ENCODE results near the gene MCAM. TPM values are rescaled to one million over a fixed set of nuclear protein-coding genes. Genes with fewer than 3 reads are reported as not detected.

MCAM gene
- total and polyA plus RNA-seq, 2 of the 8 experiments (the other 6 are each of a cell fraction or from before 2014, with no cell fraction given): 22.4 to 32.2 TPM

DNA sequence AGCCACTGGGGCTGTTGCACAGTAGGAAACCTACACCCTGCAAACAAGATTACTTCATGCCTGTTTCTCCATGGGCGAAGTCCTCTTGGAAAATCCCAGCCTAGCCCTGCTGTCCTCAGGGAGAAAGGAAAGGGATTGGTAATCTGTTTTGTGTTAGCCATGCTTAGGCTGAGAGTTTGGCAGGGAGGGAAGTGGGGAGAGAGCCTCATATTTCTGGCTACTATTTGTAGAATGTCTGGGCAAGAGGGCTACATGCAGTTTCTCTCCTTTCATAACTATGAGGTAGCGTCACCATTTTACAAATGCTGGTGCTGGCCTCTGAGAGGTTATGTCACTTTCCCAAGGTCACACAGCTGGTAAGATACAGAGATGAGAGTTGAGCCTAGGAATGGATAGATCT, 30.3 kb upstream of the MCAM start:
- FAIRE-seq (no peak), DNase-seq (ENCODE audit: low read depth in 1 of 2, low spot score in 2 of 2) (no peak)
- Histone ChIP-seq H3K4me2 (ENCODE audit: insufficient read depth in 1 of 2, low read depth in 2 of 2, low read length in 2 of 2) (no peak overlapping the region), H4K91ac (replicated peaks; ENCODE audit: insufficient read length, low read length) (no peak overlapping the region), H4K8ac (ENCODE audit: extremely low read depth, insufficient read depth, low read length) (no peak overlapping the region), H2AK5ac (ENCODE audit: low read depth, low read length) (no peak overlapping the region), H2BK5ac (ENCODE audit: low read depth, low read length) (no peak overlapping the region), H4K5ac (ENCODE audit: insufficient read length, low read depth, low read length) (no peak overlapping the region), H3K79me1 (ENCODE audit: low read depth, low read length) (no peaks in the 10 kb centered on the region; the same call in 1 of the 2 replicates), H3K4ac (replicated peaks; ENCODE audit: insufficient read length, low read depth, low read length) (no peak overlapping the region), H2AFZ (ENCODE audit: low read length) (no peak overlapping the region), H3K18ac (ENCODE audit: extremely low read depth, low read length) (no peak overlapping the region), H3K4me1 (replicated peaks in 1 of 4; ENCODE audit: control insufficient read depth in 3 of 4, insufficient read depth in 4 of 4, low read length in 3 of 4) (no peaks in the 10 kb centered on the region; a peak in 2 of 7 replicates), H2BK120ac (replicated peaks; ENCODE audit: low read depth, low read length) (no peak overlapping the region), H3K23ac (ENCODE audit: insufficient read length) (no peak overlapping the region), H2BK20ac (ENCODE audit: low read length) (no peak overlapping the region), H3K4me3 (ENCODE audit: extremely low read depth in 1 of 4, insufficient read depth in 2 of 4, low read depth in 3 of 4, low read length in 4 of 4) (no peak overlapping the region), H3K14ac (ENCODE audit: insufficient read length) (no peak overlapping the region), H3K27me3 (replicated peaks in 1 of 4; ENCODE audit: control insufficient read depth in 3 of 4, extremely low read depth in 1 of 4, insufficient read depth in 3 of 4, low read length in 3 of 4) (peaks cover 0 to 10% (median 1%) of the 10 kb centered on the region in 4 experiments; a peak in 3 of 7 replicates), H3K9me3 (ENCODE audit: insufficient read depth in 2 of 2, low read depth in 1 of 2, low read length in 1 of 2) (no peaks in the 10 kb centered on the region), H3K23me2 (ENCODE audit: low read depth, low read length) (no peaks in the 10 kb centered on the region), H4K20me1 (replicated peaks in 1 of 2; ENCODE audit: control insufficient read depth in 1 of 2, insufficient read depth in 2 of 2, low read length in 2 of 2) (no peaks in the 10 kb centered on the region), H3K9ac (replicated peaks in 1 of 4; ENCODE audit: extremely low read depth in 1 of 4, low read depth in 3 of 4, low read length in 3 of 4) (no peak overlapping the region), H3K56ac (replicated peaks; ENCODE audit: insufficient read length, low read depth, low read length) (no peak overlapping the region), H3K27ac (ENCODE audit: low read depth, low read length) (no peak overlapping the region), H3K36me3 (ENCODE audit: control insufficient read depth in 2 of 4, insufficient read depth in 4 of 4, low read length in 3 of 4) (no peaks in the 10 kb centered on the region), H2BK15ac (ENCODE audit: low read length) (no peak overlapping the region), H3K79me2 (ENCODE audit: control insufficient read depth in 1 of 2, insufficient read depth in 2 of 2, low read length in 2 of 2) (no peaks in the 10 kb centered on the region), H2BK12ac (ENCODE audit: low read depth, low read length) (no peak overlapping the region)
- TF ChIP-seq ASH2L (IDR thresholded peaks at IDR 0.05; ENCODE audit: low read length) (no peak), SRF (IDR thresholded peaks at IDR 0.05; ENCODE audit: low read depth, low read length) (no peak)
- CTCF ChIA-PET (ENCODE audit: partially characterized antibody): interaction anchor here (0.5 to 20.0 kb wide), 8 partner anchors 9 to 310 kb away, joined by 3 to 463 read pairs (median 12); partner anchors contain the start of genes MCAM and USP2
- POLR2A ChIA-PET (ENCODE audit: partially characterized antibody): no interaction called here
- 71% methylated on average over 2 of the region's 2 CpGs; no CpG with 5 or more reads in 1 of the 2 experiments for WGBS, 2 experiments (ENCODE audit: extremely low coverage in 1 of 2, insufficient coverage in 1 of 2, insufficient read length in 1 of 2, insufficient replicate concordance in 2 of 2, low coverage in 1 of 2, low lambda C conversion rate in 2 of 2, missing lambda C conversion rate in 1 of 2)
